Measurements from ENCODE around the gene LSM4. TPM values are rescaled to one million over a fixed set of nuclear protein-coding genes. Genes with fewer than 3 reads are reported as not detected.

The LSM4 gene
- total and polyA plus RNA-seq, 2 of the 13 experiments (the other 11 are each of a cell fraction or from before 2014, with no cell fraction given) = 65.8 to 166 TPM

GRCh38 chr19:18291590-18292461 lies 31.1 kb downstream of the LSM4 start (continued):
- TF ChIP-seq, protein P1, sequence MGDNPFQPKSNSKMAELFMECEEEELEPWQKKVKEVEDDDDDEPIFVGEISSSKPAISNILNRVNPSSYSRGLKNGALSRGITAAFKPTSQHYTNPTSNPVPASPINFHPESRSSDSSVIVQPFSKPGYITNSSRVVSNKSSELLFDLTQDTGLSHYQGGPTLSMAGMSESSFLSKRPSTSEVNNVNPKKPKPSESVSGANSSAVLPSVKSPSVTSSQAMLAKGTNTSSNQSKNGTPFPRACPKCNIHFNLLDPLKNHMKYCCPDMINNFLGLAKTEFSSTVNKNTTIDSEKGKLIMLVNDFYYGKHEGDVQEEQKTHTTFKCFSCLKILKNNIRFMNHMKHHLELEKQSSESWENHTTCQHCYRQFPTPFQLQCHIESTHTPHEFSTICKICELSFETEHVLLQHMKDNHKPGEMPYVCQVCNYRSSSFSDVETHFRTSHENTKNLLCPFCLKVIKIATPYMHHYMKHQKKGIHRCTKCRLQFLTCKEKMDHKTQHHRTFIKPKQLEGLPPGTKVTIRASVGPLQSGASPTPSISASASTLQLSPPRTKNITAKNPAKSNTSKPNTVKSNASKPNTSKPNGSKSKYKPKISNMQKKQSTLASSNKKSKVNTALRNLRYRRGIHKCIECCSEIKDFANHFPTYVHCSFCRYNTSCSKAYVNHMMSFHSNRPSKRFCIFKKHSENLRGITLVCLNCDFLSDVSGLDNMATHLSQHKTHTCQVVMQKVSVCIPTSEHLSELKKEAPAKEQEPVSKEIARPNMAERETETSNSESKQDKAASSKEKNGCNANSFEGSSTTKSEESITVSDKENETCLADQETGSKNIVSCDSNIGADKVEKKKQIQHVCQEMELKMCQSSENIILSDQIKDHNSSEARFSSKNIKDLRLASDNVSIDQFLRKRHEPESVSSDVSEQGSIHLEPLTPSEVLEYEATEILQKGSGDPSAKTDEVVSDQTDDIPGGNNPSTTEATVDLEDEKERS (CRISPR knock-in tag; IDR thresholded peaks at IDR 0.05) = 0 out of 2 replicates have a peak, but pooled peaks have one; percentile 53
- TF ChIP-seq HBP1 (CRISPR knock-in tag; IDR thresholded peaks at IDR 0.05; ENCODE audit: low read depth) = no peak
- peak; percentile 70; the same call in 1 of the 2 replicates for TF ChIP-seq MXD3 (CRISPR knock-in tag; IDR thresholded peaks at IDR 0.05)
- TF ChIP-seq ZNF563 (CRISPR knock-in tag; IDR thresholded peaks at IDR 0.05) = peak; percentile 73
- TF ChIP-seq, protein P2, sequence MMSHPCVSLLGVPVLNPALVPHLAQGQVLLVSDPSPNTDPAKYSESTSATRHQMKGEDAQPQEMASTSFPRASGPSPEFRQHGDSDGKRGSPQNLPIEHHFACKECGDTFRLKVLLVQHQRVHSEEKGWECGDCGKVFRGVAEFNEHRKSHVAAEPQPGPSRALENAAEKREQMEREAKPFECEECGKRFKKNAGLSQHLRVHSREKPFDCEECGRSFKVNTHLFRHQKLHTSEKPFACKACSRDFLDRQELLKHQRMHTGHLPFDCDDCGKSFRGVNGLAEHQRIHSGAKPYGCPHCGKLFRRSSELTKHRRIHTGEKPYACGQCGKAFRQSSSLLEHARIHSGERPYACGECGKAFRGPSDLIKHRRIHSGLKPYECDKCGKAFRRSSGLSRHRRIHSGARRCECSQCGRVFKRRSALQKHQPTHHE (CRISPR knock-in tag; IDR thresholded peaks at IDR 0.05; ENCODE audit: borderline replicate concordance) = peak; percentile 46; the same call in 1 of the 2 replicates
- TF ChIP-seq ZNF614 (CRISPR knock-in tag; IDR thresholded peaks at IDR 0.05; ENCODE audit: borderline replicate concordance) = no peak
- TF ChIP-seq, protein P3, sequence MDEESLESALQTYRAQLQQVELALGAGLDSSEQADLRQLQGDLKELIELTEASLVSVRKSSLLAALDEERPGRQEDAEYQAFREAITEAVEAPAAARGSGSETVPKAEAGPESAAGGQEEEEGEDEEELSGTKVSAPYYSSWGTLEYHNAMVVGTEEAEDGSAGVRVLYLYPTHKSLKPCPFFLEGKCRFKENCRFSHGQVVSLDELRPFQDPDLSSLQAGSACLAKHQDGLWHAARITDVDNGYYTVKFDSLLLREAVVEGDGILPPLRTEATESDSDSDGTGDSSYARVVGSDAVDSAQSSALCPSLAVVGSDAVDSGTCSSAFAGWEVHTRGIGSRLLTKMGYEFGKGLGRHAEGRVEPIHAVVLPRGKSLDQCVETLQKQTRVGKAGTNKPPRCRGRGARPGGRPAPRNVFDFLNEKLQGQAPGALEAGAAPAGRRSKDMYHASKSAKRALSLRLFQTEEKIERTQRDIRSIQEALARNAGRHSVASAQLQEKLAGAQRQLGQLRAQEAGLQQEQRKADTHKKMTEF (CRISPR knock-in tag; IDR thresholded peaks at IDR 0.05) = peak; percentile 94
- TF ChIP-seq ZSCAN21 (CRISPR knock-in tag; IDR thresholded peaks at IDR 0.05; ENCODE audit: borderline replicate concordance) = peak; percentile 19; the same call in 1 of the 2 replicates
- TF ChIP-seq ZNF263 (CRISPR knock-in tag; IDR thresholded peaks at IDR 0.05) = peak; percentile 55; the same call in 1 of the 2 replicates
- TF ChIP-seq NRL (CRISPR knock-in tag; IDR thresholded peaks at IDR 0.05; ENCODE audit: borderline replicate concordance) = 0 out of 2 replicates have a peak, but pooled peaks have one; percentile 48
- 0 out of 2 replicates have a peak, but pooled peaks have one; percentile 22 for TF ChIP-seq HNF4A (CRISPR knock-in tag; IDR thresholded peaks at IDR 0.05)
- 0 out of 2 replicates have a peak, but pooled peaks have one; percentile 44 for TF ChIP-seq POGK (CRISPR knock-in tag; conservative IDR thresholded peaks at IDR 0.05)
- TF ChIP-seq ZNF44 (CRISPR knock-in tag; IDR thresholded peaks at IDR 0.05) = no peak
- no peak for TF ChIP-seq ZNF615 (CRISPR knock-in tag; IDR thresholded peaks at IDR 0.05; ENCODE audit: borderline replicate concordance)
- TF ChIP-seq, protein P4, sequence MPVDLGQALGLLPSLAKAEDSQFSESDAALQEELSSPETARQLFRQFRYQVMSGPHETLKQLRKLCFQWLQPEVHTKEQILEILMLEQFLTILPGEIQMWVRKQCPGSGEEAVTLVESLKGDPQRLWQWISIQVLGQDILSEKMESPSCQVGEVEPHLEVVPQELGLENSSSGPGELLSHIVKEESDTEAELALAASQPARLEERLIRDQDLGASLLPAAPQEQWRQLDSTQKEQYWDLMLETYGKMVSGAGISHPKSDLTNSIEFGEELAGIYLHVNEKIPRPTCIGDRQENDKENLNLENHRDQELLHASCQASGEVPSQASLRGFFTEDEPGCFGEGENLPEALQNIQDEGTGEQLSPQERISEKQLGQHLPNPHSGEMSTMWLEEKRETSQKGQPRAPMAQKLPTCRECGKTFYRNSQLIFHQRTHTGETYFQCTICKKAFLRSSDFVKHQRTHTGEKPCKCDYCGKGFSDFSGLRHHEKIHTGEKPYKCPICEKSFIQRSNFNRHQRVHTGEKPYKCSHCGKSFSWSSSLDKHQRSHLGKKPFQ (CRISPR knock-in tag; IDR thresholded peaks at IDR 0.05; ENCODE audit: insufficient replicate concordance) = no peak
